Peyer's patch (tissue), 4 donors: ENCODE measurements around the gene COL5A2. TPM values are rescaled to one million over a fixed set of nuclear protein-coding genes. Genes with fewer than 3 reads are reported as not detected.

Source experiments
- DNase-seq, 3 donors: peaks; one replicate each; pipeline ENCODE4 v3.0.0-alpha.2; 2017 to 2019
- H3K27ac ChIP-seq, 4 donors: fragments of 200-600 bp; sonication (generic); one replicate each; pipeline ENCODE4 v1.5.1; 2016 to 2019
- H3K27me3 ChIP-seq, 2 donors: fragments of 200-600 bp; sonication (generic); one replicate each; pipeline ENCODE4 v1.5.1; 2019
- H3K36me3 ChIP-seq, 3 donors: fragments of 200-600 bp; sonication (generic); one replicate each; pipeline ENCODE4 v1.5.1; 2016 to 2019
- H3K4me1 ChIP-seq, 4 donors: fragments of 200-600 bp; sonication (generic); one replicate each; pipeline ENCODE4 v1.5.1; 2016 to 2019
- H3K4me3 ChIP-seq, 4 donors: fragments of 200-600 bp; sonication (generic); 1 replicate in 3 of 4; 2 replicates in 1 of 4; pipeline ENCODE4 v1.5.1; 2016 to 2019; ENCODE audit warnings: mild to moderate bottlenecking in 1 of 4
- H3K9me3 ChIP-seq, 4 donors: fragments of 200-600 bp; sonication (generic); one replicate each; pipeline ENCODE4 v1.5.1; 2016 to 2019; ENCODE audit warnings: mild to moderate bottlenecking in 1 of 4
- CTCF ChIP-seq, 6 experiments: fragments of 450-650 bp in 4 of 6; fragments of 200-600 bp in 2 of 6; sonication (generic) in 1 of 6; IDR thresholded peaks; one replicate each; pipeline ENCODE4 v1.5.1; 2017 to 2019; ENCODE audit warnings: antibody characterized with exemption in 6 of 6, mild to moderate bottlenecking in 3 of 6, moderate library complexity in 1 of 6
- POLR2A ChIP-seq, 2 donors: fragments of 450-650 bp; IDR thresholded peaks; one replicate each; pipeline ENCODE4 v1.5.1; 2017; ENCODE audit warnings: antibody characterized with exemption in 2 of 2, mild to moderate bottlenecking in 2 of 2, moderate library complexity in 2 of 2
- total RNA-seq, 4 donors: library from RNA; depleted of rRNA; stranded (reverse); fragments of >200 nt; gene quantifications; one replicate each; pipeline ENCODE4 v1.1.0, GENCODE V29; 2016

COL5A2 gene
- total RNA-seq, 4 donors from 2014 or later: 10.2 to 53.6 (median 12.2) TPM

GRCh38 chr2:189113963-189114362, 65.6 kb downstream of the COL5A2 start:
- no peak overlapping the region for H3K4me3 ChIP-seq
- TF ChIP-seq POLR2A (IDR thresholded peaks at IDR 0.05) (no peak), CTCF (IDR thresholded peaks at IDR 0.05) (no peak)
- H3K27me3 ChIP-seq: no peaks in the 10 kb centered on the region
- DNase-seq: no peak
- H3K4me1 ChIP-seq: no peaks in the 10 kb centered on the region
- no peaks in the 10 kb centered on the region for H3K9me3 ChIP-seq
- H3K27ac ChIP-seq: no peak overlapping the region
- no peaks in the 10 kb centered on the region for H3K36me3 ChIP-seq

GRCh38 chr2:189111063-189111715, 68.4 kb downstream of the COL5A2 start:
- TF ChIP-seq POLR2A (IDR thresholded peaks at IDR 0.05) (no peak), CTCF (IDR thresholded peaks at IDR 0.05) (no peak)
- Histone ChIP-seq H3K4me1 (no peaks in the 10 kb centered on the region), H3K4me3 (no peak overlapping the region), H3K36me3 (no peaks in the 10 kb centered on the region), H3K27ac (no peak overlapping the region), H3K9me3 (no peaks in the 10 kb centered on the region), H3K27me3 (no peaks in the 10 kb centered on the region)
- no peak for DNase-seq

- Histone ChIP-seq H3K4me1 (no peaks in the 10 kb centered on the region), H3K4me3 (no peak overlapping the region), H3K27me3 (no peaks in the 10 kb centered on the region), H3K9me3 (no peaks in the 10 kb centered on the region), H3K36me3 (no peaks in the 10 kb centered on the region), H3K27ac (no peak overlapping the region)
- DNase-seq: no peak
- TF ChIP-seq POLR2A (IDR thresholded peaks at IDR 0.05) (no peak), CTCF (IDR thresholded peaks at IDR 0.05) (no peak)
These were observed 69.6 kb downstream of the COL5A2 start for GRCh38 chr2:189109921-189110397.

GRCh38 chr2:189104934-189105333, 74.6 kb downstream of the COL5A2 start:
- Histone ChIP-seq H3K4me1 (no peaks in the 10 kb centered on the region), H3K36me3 (no peaks in the 10 kb centered on the region), H3K27me3 (no peaks in the 10 kb centered on the region), H3K9me3 (no peaks in the 10 kb centered on the region), H3K27ac (no peak overlapping the region), H3K4me3 (no peak overlapping the region)
- no peak for DNase-seq
- no peak for TF ChIP-seq CTCF (IDR thresholded peaks at IDR 0.05)
- TF ChIP-seq POLR2A (IDR thresholded peaks at IDR 0.05): no peak

GRCh38 chr2:189102735-189103134, 76.8 kb downstream of the COL5A2 start:
- H3K9me3 ChIP-seq: no peaks in the 10 kb centered on the region
- TF ChIP-seq POLR2A (IDR thresholded peaks at IDR 0.05) (no peak), CTCF (IDR thresholded peaks at IDR 0.05) (no peak)
- H3K27me3 ChIP-seq: no peaks in the 10 kb centered on the region
- H3K36me3 ChIP-seq: no peaks in the 10 kb centered on the region
- H3K27ac ChIP-seq: no peak overlapping the region
- H3K4me3 ChIP-seq: no peak overlapping the region
- DNase-seq: no peak
- no peaks in the 10 kb centered on the region for H3K4me1 ChIP-seq
